Lower lobe of right lung (tissue), 2 donors: ENCODE measurements around the gene ZEB2. TPM values are rescaled to one million over a fixed set of nuclear protein-coding genes. Genes with fewer than 3 reads are reported as not detected.

Experiments used
- ATAC-seq, 2 donors: fragments of 200-7000 bp; cut with Tn5 transposase; one replicate each; pipeline ENCODE4 v1.9.1; 2020 to 2022; ENCODE audit warnings: mild to moderate bottlenecking in 2 of 2, moderate library complexity in 2 of 2
- DNase-seq: peaks from one replicate; pipeline ENCODE4 v3.0.0-alpha.2; 2020
- H3K27ac ChIP-seq: fragments of 200-600 bp; one replicate; pipeline ENCODE4 v1.8.0; 2022
- H3K27me3 ChIP-seq: fragments of 200-600 bp; one replicate; pipeline ENCODE4 v1.8.0; 2022; ENCODE audit warnings: low read depth
- H3K36me3 ChIP-seq: fragments of 200-600 bp; one replicate; pipeline ENCODE4 v1.8.0; 2022; ENCODE audit warnings: mild to moderate bottlenecking
- H3K4me1 ChIP-seq: fragments of 200-600 bp; one replicate; pipeline ENCODE4 v1.8.0; 2022
- H3K4me3 ChIP-seq: fragments of 200-600 bp; one replicate; pipeline ENCODE4 v1.8.0; 2022; ENCODE audit warnings: mild to moderate bottlenecking
- H3K9me3 ChIP-seq: fragments of 200-600 bp; one replicate; pipeline ENCODE4 v1.8.0; 2022
- CTCF ChIP-seq: fragments of 200-600 bp; IDR thresholded peaks from one replicate; pipeline ENCODE4 v1.8.0; 2022; ENCODE audit warnings: antibody characterized with exemption, mild to moderate bottlenecking
- intact Hi-C: fragments of 100-400 bp; cut with DNase I; formaldehyde crosslinking; loops from one replicate; pipeline ENCODE4 v1.11.0; 2022
- total RNA-seq: library from RNA; stranded (reverse); fragmentation: NEBNext Ultra II Directional; extraction: Animal tissue kit (Norgen Biotek cat#: 25700); gene quantifications from one replicate; pipeline ENCODE4 v1.2.1, GENCODE V29; 2021
- donor health status: DM: no; HTN: yes; CAD: no; lungs with severe emphysema.

The ZEB2 gene
- total RNA-seq, 1 donor from 2014 or later, result 220 TPM

DNA sequence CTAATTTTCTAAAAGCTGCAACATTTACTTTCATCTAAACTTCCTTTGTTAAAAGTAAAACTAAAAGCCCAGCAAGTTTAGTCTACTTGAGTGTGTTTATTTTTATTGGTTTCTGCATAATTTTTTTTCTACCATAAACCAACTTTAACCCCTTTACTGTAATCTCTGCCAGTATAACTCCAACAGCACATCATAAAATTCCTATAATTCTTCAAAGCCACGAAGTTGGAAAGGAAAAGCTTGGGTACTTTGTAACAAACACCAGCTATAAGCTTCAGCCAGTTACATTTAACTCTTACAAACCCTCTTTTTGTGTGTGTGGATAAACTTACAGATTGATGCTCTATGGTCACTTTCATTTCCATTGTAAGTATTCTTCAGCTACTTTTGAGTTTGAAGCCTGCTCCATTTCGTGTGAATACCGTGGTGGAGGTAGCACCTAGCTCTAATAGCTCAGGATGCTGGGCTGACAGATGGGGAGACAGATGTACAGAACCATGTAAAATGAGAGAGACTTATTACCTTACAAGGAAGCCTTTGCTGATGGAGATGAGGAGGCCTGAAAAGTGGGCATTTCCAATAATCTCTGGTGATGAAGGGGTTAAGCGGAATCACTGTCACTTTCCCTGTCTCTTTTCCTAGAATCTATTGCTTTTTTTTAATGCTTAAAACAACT is 42.5 kb downstream of the ZEB2 start:
- ATAC-seq (no peak), DNase-seq (no peak)
- intact Hi-C loops, result no loop called here
- no peaks in the 10 kb centered on the region for H3K27me3 ChIP-seq
- no peak for TF ChIP-seq CTCF
- H3K9me3 ChIP-seq, result no peaks in the 10 kb centered on the region
- no peak overlapping the region for H3K4me3 ChIP-seq
- peaks cover 38% of the 10 kb centered on the region for H3K4me1 ChIP-seq
- H3K36me3 ChIP-seq, result peaks cover 11% of the 10 kb centered on the region
- H3K27ac ChIP-seq, result no peak overlapping the region

- Histone ChIP-seq H3K27ac (no peak overlapping the region), H3K27me3 (no peaks in the 10 kb centered on the region), H3K4me3 (no peak overlapping the region), H3K4me1 (peaks cover 31% of the 10 kb centered on the region), H3K36me3 (peaks cover 11% of the 10 kb centered on the region), H3K9me3 (no peaks in the 10 kb centered on the region)
- DNase-seq (no peak), ATAC-seq (no peak)
- no peak for TF ChIP-seq CTCF
- intact Hi-C loops, result no loop called here
These were observed 43.2 kb downstream of the ZEB2 start for GRCh38 chr2:144476682-144477081.

DNA sequence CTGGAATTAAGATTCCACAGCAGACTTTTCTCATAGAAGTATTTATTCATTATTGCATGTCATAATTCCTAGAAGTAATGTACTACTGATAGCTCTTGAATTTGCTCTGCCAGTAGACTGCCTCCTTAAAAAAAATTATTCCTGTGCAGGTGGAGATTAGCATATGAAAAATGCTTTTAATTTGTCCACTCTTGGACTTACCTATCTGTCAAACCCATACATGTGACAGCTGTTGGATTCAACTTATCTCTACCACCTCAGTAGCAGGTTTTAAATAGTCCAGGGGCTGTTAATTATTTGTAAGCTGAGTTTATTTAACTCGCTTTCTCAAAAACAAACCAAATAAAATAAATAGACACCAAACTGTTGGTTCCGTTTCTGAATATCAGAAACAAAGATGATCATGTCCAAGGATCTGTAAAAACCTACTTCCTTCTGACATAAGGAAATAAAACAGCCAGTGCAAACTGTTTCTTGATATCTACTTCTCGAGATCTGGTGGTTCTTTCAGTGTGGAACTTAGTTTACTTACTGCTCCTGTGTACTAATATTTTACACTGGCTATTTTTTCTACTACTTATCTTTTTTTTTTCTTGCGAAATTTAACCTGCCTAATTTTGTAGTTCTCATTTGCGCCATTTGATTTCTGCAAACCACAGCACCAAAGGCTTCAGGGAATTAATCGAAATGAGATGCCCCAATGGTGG is 44.2 kb downstream of the ZEB2 start:
- no peak for TF ChIP-seq CTCF
- DNase-seq (no peak), ATAC-seq (no peak)
- Histone ChIP-seq H3K27me3 (no peaks in the 10 kb centered on the region), H3K4me3 (no peak overlapping the region), H3K9me3 (no peaks in the 10 kb centered on the region), H3K27ac (no peak overlapping the region), H3K36me3 (peaks cover 11% of the 10 kb centered on the region), H3K4me1 (peaks cover 28% of the 10 kb centered on the region)
- intact Hi-C loops, result no loop called here

DNA sequence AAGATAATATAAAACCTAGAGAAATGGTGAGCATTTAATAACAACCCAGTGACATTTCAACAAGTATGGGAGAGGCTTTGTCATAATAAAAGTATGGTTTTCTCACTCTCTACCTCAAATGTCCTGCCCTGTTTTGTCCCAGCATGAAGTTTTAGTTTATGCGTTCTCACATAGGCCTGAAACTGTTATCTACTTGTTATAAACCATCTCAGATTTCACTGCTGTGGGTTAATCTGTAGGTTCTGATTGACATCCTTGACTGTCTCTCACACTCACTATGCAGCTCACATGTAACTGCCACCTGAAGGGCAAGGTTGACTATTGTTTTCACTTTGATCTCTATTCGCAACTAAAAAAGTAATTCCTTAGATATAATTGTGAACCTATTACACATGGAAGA is 44.9 kb downstream of the ZEB2 start:
- Histone ChIP-seq H3K36me3 (peaks cover 13% of the 10 kb centered on the region), H3K9me3 (no peaks in the 10 kb centered on the region), H3K4me3 (no peak overlapping the region), H3K4me1 (peaks cover 28% of the 10 kb centered on the region), H3K27ac (no peak overlapping the region), H3K27me3 (no peaks in the 10 kb centered on the region)
- intact Hi-C loops, result no loop called here
- no peak for TF ChIP-seq CTCF
- no peak for DNase-seq
- no peak for ATAC-seq

DNA sequence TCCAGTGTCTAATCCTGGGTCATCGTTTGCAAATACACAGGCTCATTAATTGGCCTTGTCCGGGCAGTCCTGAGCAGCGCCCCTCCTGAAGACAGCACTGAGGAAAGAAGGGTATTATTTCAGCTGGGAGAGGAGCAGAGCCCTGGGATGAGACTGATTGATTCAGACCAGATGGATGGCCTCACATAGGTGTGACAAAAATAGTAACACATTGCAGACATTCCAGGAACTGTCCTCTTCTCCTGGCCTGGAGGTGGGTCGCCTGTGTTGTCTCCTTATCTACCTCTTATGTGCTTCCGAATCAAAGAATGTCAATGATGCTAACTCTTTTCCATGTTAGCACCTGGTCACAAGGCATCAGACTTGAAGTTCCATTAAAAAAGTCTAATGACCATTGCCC is 45.9 kb downstream of the ZEB2 start:
- no peak for ATAC-seq
- no peak overlapping the region for H3K4me3 ChIP-seq
- no peak for TF ChIP-seq CTCF
- no peaks in the 10 kb centered on the region for H3K27me3 ChIP-seq
- DNase-seq, result no peak
- H3K9me3 ChIP-seq, result no peaks in the 10 kb centered on the region
- intact Hi-C loops, result no loop called here
- peaks cover 22% of the 10 kb centered on the region for H3K36me3 ChIP-seq
- H3K4me1 ChIP-seq, result peaks cover 34% of the 10 kb centered on the region
- no peak overlapping the region for H3K27ac ChIP-seq
